CD4-positive, alpha-beta T cell (primary cell): ENCODE data around the gene MBOAT2. TPM values are rescaled to one million over a fixed set of nuclear protein-coding genes. Genes with fewer than 3 reads are reported as not detected.

Experiments
- ATAC-seq: fragments of 200-7000 bp; cut with Tn5 transposase; one replicate; pipeline ENCODE4 v1.10.0; 2022; ENCODE audit warnings: mild to moderate bottlenecking; ENCODE audit not compliant: poor library complexity
- CTCF ChIA-PET: fragments of 350-600 bp; sonication (Branson Sonifier 250); formaldehyde crosslinking; loops from one replicate; lab custom pipeline; 2021; ENCODE audit warnings: antibody characterized with exemption, inconsistent platforms; lab: Charles Lee
- POLR2A ChIA-PET: fragments of 350-600 bp; sonication (Branson Sonifier 250); formaldehyde crosslinking; loops from one replicate; lab custom pipeline; 2021; ENCODE audit warnings: antibody characterized with exemption, inconsistent platforms; lab: Charles Lee
- DNase-seq, 14 experiments: peaks; one replicate each; pipeline ENCODE4 v3.0.0-alpha.2; 2013 to 2020; ENCODE audit warnings: mixed read lengths in 2 of 14
- H3K27ac ChIP-seq, 2 donors: one replicate each; pipeline versions ENCODE4 v1.5.1 to v1.7.0; 2013; ENCODE audit warnings: low read length in 2 of 2, low read depth in 1 of 2, mild to moderate bottlenecking in 1 of 2
- H3K27me3 ChIP-seq, 2 experiments: 1 replicate in 1 of 2; 2 replicates in 1 of 2; pipeline versions ENCODE4 v1.6.1 to v1.7.0; 2013; ENCODE audit warnings: low read length in 2 of 2, control low read depth in 1 of 2, mild to moderate bottlenecking in 1 of 2, moderate library complexity in 1 of 2; ENCODE audit not compliant: insufficient read depth in 2 of 2, control insufficient read depth in 1 of 2
- H3K36me3 ChIP-seq: one replicate; pipeline ENCODE4 v1.6.1; 2013; ENCODE audit warnings: low read length, control low read depth; ENCODE audit not compliant: insufficient read depth
- H3K4me1 ChIP-seq: one replicate; pipeline ENCODE4 v1.6.1; 2013; ENCODE audit warnings: low read length, control low read depth; ENCODE audit not compliant: insufficient read depth
- H3K4me3 ChIP-seq: one replicate; pipeline ENCODE4 v1.5.1; 2013; ENCODE audit warnings: mild to moderate bottlenecking, low read length, moderate library complexity
- H3K9me3 ChIP-seq, 2 experiments: 1 replicate in 1 of 2; 2 replicates in 1 of 2; pipeline versions ENCODE4 v1.6.1 to v1.7.0; 2013; ENCODE audit warnings: low read length in 2 of 2, mild to moderate bottlenecking in 2 of 2, control low read depth in 1 of 2, moderate library complexity in 1 of 2; ENCODE audit not compliant: control insufficient read depth in 1 of 2, insufficient read depth in 1 of 2
- H3K27ac Mint-ChIP-seq: one replicate; pipeline ENCODE4 v1.8.0; 2020; ENCODE audit warnings: mixed read lengths
- H3K27me3 Mint-ChIP-seq: one replicate; pipeline ENCODE4 v1.8.0; 2021; ENCODE audit warnings: mixed read lengths
- H3K36me3 Mint-ChIP-seq: one replicate; pipeline ENCODE4 v1.8.0; 2021; ENCODE audit warnings: low read depth, mixed read lengths
- H3K4me1 Mint-ChIP-seq: one replicate; pipeline ENCODE4 v1.8.0; 2021; ENCODE audit warnings: low read depth, mixed read lengths
- H3K4me3 Mint-ChIP-seq: one replicate; pipeline ENCODE4 v1.8.0; 2020; ENCODE audit warnings: mild to moderate bottlenecking, mixed read lengths
- H3K9me3 Mint-ChIP-seq: one replicate; pipeline ENCODE4 v1.8.0; 2020; ENCODE audit warnings: mixed read lengths
- CTCF ChIP-seq: fragments of 200-600 bp; IDR thresholded peaks from one replicate; pipeline ENCODE4 v1.8.0; 2022; ENCODE audit warnings: antibody characterized with exemption, mild to moderate bottlenecking
- intact Hi-C, 2 experiments: fragments of 100-400 bp; cut with DNase I in 1 of 2; cut with micrococcal nuclease in 1 of 2; formaldehyde crosslinking; loops; one replicate each; pipeline versions ENCODE4 v1.15.1 to v1.9.0; 2023 to 2025; cut with DNase I, micrococcal nuclease
- total RNA-seq, 174 experiments: library from RNA in 2 of 174; stranded (reverse) in 2 of 174; gene quantifications; one replicate each; pipeline ENCODE4 v1.2.3 and lab custom pipeline; 2021 to 2026

Gene MBOAT2
- total RNA-seq, 2 experiments from 2014 or later: 1.9 to 2.0 TPM

DNA sequence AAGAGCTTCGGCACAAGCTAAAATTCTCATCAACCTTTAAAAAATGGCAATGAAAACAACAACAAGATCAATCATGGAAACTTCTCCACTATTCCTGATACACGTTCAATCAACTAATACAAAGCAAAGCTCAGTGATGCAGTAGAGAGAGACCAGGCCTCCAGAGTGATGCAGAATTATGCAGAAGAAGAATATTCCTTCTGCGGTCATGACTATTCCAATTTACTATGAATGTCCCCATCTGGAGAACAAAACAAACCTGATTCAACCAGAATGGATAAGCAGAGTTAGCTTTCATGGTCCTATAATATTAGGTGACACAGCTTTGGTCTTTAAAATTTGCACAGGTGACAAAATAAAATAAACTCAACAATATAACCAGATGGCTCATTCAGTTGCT is 12.5 kb upstream of the MBOAT2 start:
- Mint-ChIP-seq H3K9me3 (no peaks in the 10 kb centered on the region), H3K4me3 (no peak overlapping the region), H3K27me3 (peaks cover 8% of the 10 kb centered on the region), H3K27ac (no peak overlapping the region), H3K4me1 (no peaks in the 10 kb centered on the region), H3K36me3 (no peaks in the 10 kb centered on the region)
- CTCF ChIA-PET: no interaction called here
- no peak overlapping the region for H3K4me3 ChIP-seq
- H3K27me3 ChIP-seq: peaks cover 0 to 7% of the 10 kb centered on the region in 2 experiments
- H3K4me1 ChIP-seq: no peaks in the 10 kb centered on the region
- no peak for TF ChIP-seq CTCF
- ATAC-seq (no peak), DNase-seq (no peak)
- no peaks in the 10 kb centered on the region for H3K9me3 ChIP-seq
- H3K36me3 ChIP-seq: no peaks in the 10 kb centered on the region
- POLR2A ChIA-PET: no interaction called here
- intact Hi-C loops: no loop called here
- H3K27ac ChIP-seq: no peak overlapping the region

GRCh38 chr2:9013403-9013802 is 9.9 kb upstream of the MBOAT2 start:
- Mint-ChIP-seq H3K36me3 (no peaks in the 10 kb centered on the region), H3K9me3 (no peaks in the 10 kb centered on the region), H3K27me3 (peaks cover 3% of the 10 kb centered on the region), H3K4me1 (no peaks in the 10 kb centered on the region), H3K4me3 (no peak overlapping the region), H3K27ac (no peak overlapping the region)
- TF ChIP-seq CTCF: no peak
- Histone ChIP-seq H3K4me1 (no peaks in the 10 kb centered on the region), H3K27me3 (peaks cover 0 to 6% of the 10 kb centered on the region in 2 experiments), H3K4me3 (no peak overlapping the region), H3K36me3 (no peaks in the 10 kb centered on the region), H3K9me3 (no peaks in the 10 kb centered on the region), H3K27ac (no peak overlapping the region)
- ATAC-seq: no peak
- POLR2A ChIA-PET: no interaction called here
- intact Hi-C loops: no loop called here
- DNase-seq: no peak
- CTCF ChIA-PET: no interaction called here

GRCh38 chr2:9010866-9011265 is 7.4 kb upstream of the MBOAT2 start:
- Mint-ChIP-seq H3K9me3 (no peaks in the 10 kb centered on the region), H3K36me3 (no peaks in the 10 kb centered on the region), H3K4me1 (no peaks in the 10 kb centered on the region), H3K27me3 (peaks cover 3% of the 10 kb centered on the region), H3K27ac (no peak overlapping the region), H3K4me3 (no peak overlapping the region)
- Histone ChIP-seq H3K36me3 (no peaks in the 10 kb centered on the region), H3K4me1 (no peaks in the 10 kb centered on the region), H3K4me3 (no peak overlapping the region), H3K9me3 (no peaks in the 10 kb centered on the region), H3K27me3 (peaks cover 0 to 6% of the 10 kb centered on the region in 2 experiments), H3K27ac (no peak overlapping the region)
- intact Hi-C loops: no loop called here
- POLR2A ChIA-PET: no interaction called here
- ATAC-seq: no peak
- no peak for DNase-seq
- CTCF ChIA-PET: no interaction called here
- no peak for TF ChIP-seq CTCF
